GM12872 (cell line): ENCODE measurements around the gene ARG2.

ENCODE experiments used
- TF ChIP-seq, protein P1 (sequence below): IDR thresholded peaks from 3 replicates; pipeline ENCODE4 v1.5.1; 2011; ENCODE audit warnings: low read depth, mild to moderate bottlenecking, low read length, moderate library complexity; ENCODE audit not compliant: insufficient read depth

ARG2 gene

DNA sequence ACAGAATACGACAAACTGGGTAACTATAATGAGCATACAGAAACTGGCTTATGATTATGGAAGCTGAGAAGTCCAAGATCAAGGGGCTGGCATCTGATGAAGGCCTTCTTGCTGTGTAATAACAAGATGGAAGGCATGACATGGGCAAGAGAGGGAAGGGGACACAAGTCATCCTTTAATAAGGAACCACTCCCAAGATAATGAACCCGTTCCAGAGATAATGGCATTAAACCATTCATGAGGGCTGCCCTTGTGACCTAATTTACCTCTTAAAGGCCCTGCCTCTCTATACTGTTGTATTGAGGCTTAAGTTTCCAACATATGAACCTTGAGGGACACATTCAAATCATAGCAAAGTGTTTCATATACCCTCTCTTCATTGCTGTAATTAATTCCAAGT lies 59.3 kb downstream of the ARG2 start:
- TF ChIP-seq, protein P1, sequence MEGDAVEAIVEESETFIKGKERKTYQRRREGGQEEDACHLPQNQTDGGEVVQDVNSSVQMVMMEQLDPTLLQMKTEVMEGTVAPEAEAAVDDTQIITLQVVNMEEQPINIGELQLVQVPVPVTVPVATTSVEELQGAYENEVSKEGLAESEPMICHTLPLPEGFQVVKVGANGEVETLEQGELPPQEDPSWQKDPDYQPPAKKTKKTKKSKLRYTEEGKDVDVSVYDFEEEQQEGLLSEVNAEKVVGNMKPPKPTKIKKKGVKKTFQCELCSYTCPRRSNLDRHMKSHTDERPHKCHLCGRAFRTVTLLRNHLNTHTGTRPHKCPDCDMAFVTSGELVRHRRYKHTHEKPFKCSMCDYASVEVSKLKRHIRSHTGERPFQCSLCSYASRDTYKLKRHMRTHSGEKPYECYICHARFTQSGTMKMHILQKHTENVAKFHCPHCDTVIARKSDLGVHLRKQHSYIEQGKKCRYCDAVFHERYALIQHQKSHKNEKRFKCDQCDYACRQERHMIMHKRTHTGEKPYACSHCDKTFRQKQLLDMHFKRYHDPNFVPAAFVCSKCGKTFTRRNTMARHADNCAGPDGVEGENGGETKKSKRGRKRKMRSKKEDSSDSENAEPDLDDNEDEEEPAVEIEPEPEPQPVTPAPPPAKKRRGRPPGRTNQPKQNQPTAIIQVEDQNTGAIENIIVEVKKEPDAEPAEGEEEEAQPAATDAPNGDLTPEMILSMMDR = no peak

DNA sequence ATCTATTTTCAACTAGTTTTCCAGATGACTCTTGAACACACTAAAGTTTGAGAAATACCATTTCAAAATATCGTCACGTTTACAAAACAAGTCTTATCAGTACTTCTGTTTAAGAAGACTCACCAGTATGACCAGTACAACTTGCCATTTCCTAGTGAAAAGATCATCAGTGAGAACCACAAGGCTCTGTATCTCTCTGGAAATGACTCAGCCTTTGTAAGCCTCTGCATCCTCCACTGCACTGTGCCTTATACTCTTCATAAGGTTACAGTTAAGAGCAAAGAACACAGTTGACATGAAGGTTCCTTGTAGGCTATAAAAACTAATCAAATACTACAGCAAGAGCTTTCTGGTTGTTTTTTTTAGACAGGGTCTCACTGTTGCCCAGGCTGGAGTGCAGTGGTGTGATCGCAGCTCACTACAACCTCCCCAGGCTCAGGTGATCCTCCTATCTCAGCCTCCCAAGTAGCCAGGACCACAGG lies 60.4 kb downstream of the ARG2 start:
- TF ChIP-seq, protein P1 = no peak

DNA sequence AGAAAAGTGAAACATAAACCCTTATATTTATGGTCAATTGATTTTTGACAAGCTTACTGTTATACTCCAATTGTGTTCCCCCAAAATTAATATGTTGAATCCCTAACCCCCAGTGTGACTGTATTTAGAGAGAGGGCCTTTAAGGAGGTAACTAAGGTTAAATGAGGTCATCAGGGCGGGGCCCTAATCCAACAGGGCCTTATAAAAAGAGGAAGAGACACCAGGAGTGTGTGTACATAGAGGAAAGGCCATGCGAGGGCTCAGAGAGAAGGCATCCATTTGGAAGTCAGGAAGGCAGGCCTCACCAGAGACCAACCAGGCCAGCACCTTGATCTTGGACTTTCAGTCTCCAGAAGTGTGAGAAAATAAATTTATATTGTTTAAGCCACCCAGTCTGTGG lies 61.2 kb downstream of the ARG2 start:
- TF ChIP-seq, protein P1 = no peak

DNA sequence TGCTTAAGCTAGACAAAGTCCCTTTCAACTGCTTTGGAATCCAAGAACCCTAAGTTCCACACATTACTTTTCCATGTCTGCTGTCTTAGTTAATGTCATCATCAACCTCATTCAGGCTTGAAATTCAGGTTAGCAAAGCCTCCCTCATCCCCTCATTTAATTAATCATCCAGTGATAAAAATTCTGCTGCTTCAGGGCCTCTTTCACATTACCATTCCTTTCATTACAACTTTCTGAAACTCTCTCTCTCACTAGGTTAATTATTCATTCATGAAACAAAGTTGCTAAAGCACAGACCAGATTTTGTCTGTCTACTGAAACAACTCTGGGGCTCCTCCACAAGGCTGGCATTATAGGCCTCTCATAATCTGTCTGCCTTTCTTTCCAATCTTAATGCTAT lies 64.1 kb downstream of the ARG2 start:
- TF ChIP-seq, protein P1 = no peak

DNA sequence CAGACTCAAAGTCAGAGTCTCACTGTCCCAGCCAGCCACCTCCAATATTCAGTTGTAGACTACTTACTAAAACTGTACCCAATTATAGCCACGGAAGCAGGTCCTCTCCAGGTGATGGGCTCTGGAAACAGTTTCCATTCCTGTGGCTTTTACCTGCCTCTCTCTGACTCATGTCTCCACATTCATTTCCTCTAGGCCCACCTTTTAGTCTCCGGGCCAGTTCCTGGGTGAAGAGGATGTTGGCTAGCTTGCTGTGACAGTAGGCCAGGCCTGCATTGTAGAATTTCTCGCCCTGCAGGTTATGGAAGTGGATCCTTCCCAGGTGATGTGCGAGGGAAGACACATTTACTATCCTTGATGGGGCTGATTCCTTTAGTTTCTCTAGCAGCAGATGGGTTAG lies 70.3 kb downstream of the ARG2 start:
- TF ChIP-seq, protein P1 = no peak

DNA sequence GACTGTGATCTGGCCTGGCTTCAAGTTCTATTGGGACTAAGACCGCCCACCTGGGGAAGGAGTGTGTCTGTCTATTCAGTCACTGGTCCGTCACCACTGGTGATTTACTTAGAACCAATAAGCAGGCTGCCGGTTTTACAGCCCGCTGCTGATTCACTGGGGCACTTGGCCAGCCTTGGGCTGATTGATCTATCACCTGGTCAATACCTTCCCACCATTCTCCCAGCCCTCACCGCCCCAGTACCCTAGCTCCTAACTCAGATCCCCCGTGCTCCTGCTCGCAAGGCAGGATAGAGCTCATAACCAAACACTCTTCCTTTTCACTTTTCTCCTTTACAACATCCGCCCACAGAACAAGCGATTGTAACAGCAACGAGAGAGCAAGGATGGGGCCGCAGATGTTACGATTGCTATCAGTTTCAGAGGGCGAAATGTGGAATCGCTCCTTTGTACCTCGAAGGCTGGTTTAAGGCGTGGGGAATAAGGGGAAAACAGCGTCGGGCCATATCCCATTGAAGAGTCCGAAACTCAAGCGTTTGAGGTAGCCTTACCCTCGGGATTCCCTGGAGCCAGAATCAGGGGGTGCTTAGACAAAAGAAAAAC lies 75.2 kb downstream of the ARG2 start:
- TF ChIP-seq, protein P1 = no peak

- TF ChIP-seq, protein P1 = no peak
Measured at GRCh38 chr14:67695394-67695949, 75.8 kb downstream of the ARG2 start, which contains the start of gene RDH11. TSS of gene RDH11 (minus strand) at chr14:67695764. CDS start at chr14:67695703, 61 bp downstream.
